GM23338 (cell line): ENCODE measurements around the gene SRRM2. TPM values are rescaled to one million over a fixed set of nuclear protein-coding genes. Genes with fewer than 3 reads are reported as not detected.

ENCODE experiments used
- ATAC-seq: fragments of 200-7000 bp; cut with Tn5 transposase; 3 replicates; pipeline ENCODE4 v1.9.1; 2020
- DNase-seq: peaks from one replicate; pipeline ENCODE4 v3.0.0-alpha.2; 2015; ENCODE audit warnings: low spot score
- H2AFZ ChIP-seq: fragments of 200-600 bp; sonication (generic); 2 replicates; pipeline ENCODE4 v1.8.0; 2016; ENCODE audit warnings: antibody characterized with exemption, mild to moderate bottlenecking, moderate library complexity
- H3F3A ChIP-seq: fragments of 200-600 bp; sonication (generic); replicated peaks from 2 replicates; pipeline ENCODE4 v1.8.0; 2017; ENCODE audit warnings: antibody characterized with exemption, mixed run types, low read depth
- H3K27ac ChIP-seq: fragments of 200-600 bp; sonication (generic); 2 replicates; pipeline ENCODE4 v1.6.1; 2016; ENCODE audit warnings: low read depth
- H3K27me3 ChIP-seq: fragments of 200-600 bp; sonication (generic); 2 replicates; pipeline ENCODE4 v1.8.0; 2016; ENCODE audit warnings: mild to moderate bottlenecking, mixed run types, moderate library complexity; ENCODE audit not compliant: insufficient read depth
- H3K36me3 ChIP-seq: fragments of 200-600 bp; sonication (generic); 2 replicates; pipeline ENCODE4 v1.8.0; 2016; ENCODE audit warnings: mild to moderate bottlenecking; ENCODE audit not compliant: insufficient read depth
- H3K4me1 ChIP-seq: fragments of 200-600 bp; sonication (generic); 2 replicates; pipeline ENCODE4 v1.8.0; 2016; ENCODE audit warnings: mild to moderate bottlenecking, moderate library complexity; ENCODE audit not compliant: insufficient read depth
- H3K4me2 ChIP-seq: fragments of 200-600 bp; sonication (generic); 2 replicates; pipeline ENCODE4 v1.7.1; 2017; ENCODE audit warnings: mixed run types
- H3K4me3 ChIP-seq: fragments of 200-600 bp; sonication (generic); 2 replicates; pipeline ENCODE4 v1.6.1; 2016; ENCODE audit warnings: mixed run types
- H3K79me2 ChIP-seq: fragments of 200-600 bp; sonication (generic); replicated peaks from 2 replicates; pipeline ENCODE4 v1.8.0; 2017; ENCODE audit warnings: mild to moderate bottlenecking; ENCODE audit not compliant: insufficient read depth
- H3K9me2 ChIP-seq: fragments of 200-600 bp; sonication (generic); 2 replicates; pipeline ENCODE4 v1.8.0; 2017; ENCODE audit not compliant: insufficient read depth
- H4K20me1 ChIP-seq: fragments of 200-600 bp; sonication (generic); replicated peaks from 2 replicates; pipeline ENCODE4 v1.8.0; 2017; ENCODE audit warnings: mild to moderate bottlenecking; ENCODE audit not compliant: insufficient read depth
- H3K27ac Mint-ChIP-seq: 2 replicates; pipeline ENCODE4 v1.8.0; 2020; ENCODE audit warnings: inconsistent platforms, mild to moderate bottlenecking, moderate library complexity, mixed read lengths
- H3K27me3 Mint-ChIP-seq: 3 replicates; pipeline ENCODE4 v1.8.0; 2022; ENCODE audit warnings: low read depth, mild to moderate bottlenecking, moderate library complexity, mixed read lengths, inconsistent platforms; ENCODE audit not compliant: insufficient read depth, poor library complexity
- H3K36me3 Mint-ChIP-seq: 3 replicates; pipeline ENCODE4 v1.8.0; 2021; ENCODE audit warnings: low read depth, mild to moderate bottlenecking, inconsistent platforms, moderate library complexity, mixed read lengths
- H3K4me1 Mint-ChIP-seq: 3 replicates; pipeline ENCODE4 v1.8.0; 2020; ENCODE audit warnings: mild to moderate bottlenecking, inconsistent platforms, mixed read lengths
- H3K4me3 Mint-ChIP-seq: 3 replicates; pipeline ENCODE4 v1.8.0; 2021; ENCODE audit warnings: moderate library complexity, mild to moderate bottlenecking, inconsistent platforms, mixed read lengths
- H3K9me3 Mint-ChIP-seq: 3 replicates; pipeline ENCODE4 v1.8.0; 2020; ENCODE audit warnings: moderate library complexity, mild to moderate bottlenecking, inconsistent platforms, mixed read lengths
- CREB1 ChIP-seq: fragments of 250-450 bp; sonication (Bioruptor Pico); IDR thresholded peaks from 2 replicates; pipeline ENCODE4 v1.5.0; 2020; ENCODE audit warnings: low read depth, mild to moderate bottlenecking, moderate library complexity
- ETS1 ChIP-seq: IDR thresholded peaks from 2 replicates; pipeline ENCODE4 v1.6.1; 2016; ENCODE audit warnings: antibody characterized with exemption
- EZH2 ChIP-seq: fragments of 200-600 bp; sonication (generic); IDR thresholded peaks from one replicate; pipeline ENCODE4 v1.8.0; 2017; ENCODE audit warnings: antibody characterized with exemption, mild to moderate bottlenecking, low read depth; ENCODE audit not compliant: unreplicated experiment
- EZH2phosphoT487 ChIP-seq: fragments of 200-600 bp; sonication (generic); IDR thresholded peaks from one replicate; pipeline ENCODE4 v1.8.1; 2018; ENCODE audit warnings: antibody characterized with exemption; ENCODE audit not compliant: unreplicated experiment
- JUNB ChIP-seq: IDR thresholded peaks from one replicate; pipeline ENCODE4 v1.6.1; 2016; ENCODE audit warnings: antibody characterized with exemption; ENCODE audit not compliant: unreplicated experiment
- NANOG ChIP-seq: IDR thresholded peaks from 2 replicates; pipeline ENCODE4 v1.6.1; 2016; ENCODE audit warnings: antibody characterized with exemption, borderline replicate concordance
- POLR2AphosphoS5 ChIP-seq: IDR thresholded peaks from 2 replicates; pipeline ENCODE4 v1.6.1; 2016; ENCODE audit warnings: antibody characterized with exemption, low read depth
- STAT1 ChIP-seq: IDR thresholded peaks from one replicate; pipeline ENCODE4 v1.6.1; 2016; ENCODE audit warnings: antibody characterized with exemption; ENCODE audit not compliant: unreplicated experiment
- ZNF114 ChIP-seq: fragments of 250-450 bp; sonication (Bioruptor Pico); IDR thresholded peaks from 2 replicates; pipeline ENCODE4 v1.5.0; 2020; ENCODE audit warnings: mild to moderate bottlenecking, moderate library complexity
- ZNF331 ChIP-seq: fragments of 250-450 bp; sonication (Bioruptor Pico); IDR thresholded peaks from 2 replicates; pipeline ENCODE4 v1.5.0; 2020; ENCODE audit warnings: low read depth, mild to moderate bottlenecking, moderate library complexity
- polyA plus RNA-seq: library from polyadenylated mRNA; unstranded; fragments of >200 nt; fragmentation: Nextera tagmentation; extraction: Ambion mirVana; gene quantifications from 2 replicates; pipeline ENCODE4 v1.2.1, GENCODE V29; 2016
- total RNA-seq: library from RNA; depleted of rRNA; stranded (reverse); fragments of >200 nt; shearing (Covaris generic); gene quantifications from 2 replicates; pipeline ENCODE4 v1.2.3, GENCODE V29; 2014
- TF ChIP-seq, protein P1 (sequence below), 2 experiments: fragments of 200-600 bp in 1 of 2; sonication (generic) in 1 of 2; conservative IDR thresholded peaks; 2 replicates each; pipeline versions ENCODE4 v1.5.1 to v1.6.1; 2016 to 2017; ENCODE audit warnings: antibody characterized with exemption in 2 of 2, low read depth in 2 of 2, mild to moderate bottlenecking in 2 of 2, moderate library complexity in 1 of 2
- TF ChIP-seq, protein P2 (sequence below): fragments of 250-450 bp; sonication (Bioruptor Pico); IDR thresholded peaks from 2 replicates; pipeline ENCODE4 v1.5.0; 2020; ENCODE audit warnings: mild to moderate bottlenecking, moderate library complexity

The SRRM2 gene
- total and polyA plus RNA-seq, 2 experiments from 2014 or later = 308 to 893 TPM

DNA sequence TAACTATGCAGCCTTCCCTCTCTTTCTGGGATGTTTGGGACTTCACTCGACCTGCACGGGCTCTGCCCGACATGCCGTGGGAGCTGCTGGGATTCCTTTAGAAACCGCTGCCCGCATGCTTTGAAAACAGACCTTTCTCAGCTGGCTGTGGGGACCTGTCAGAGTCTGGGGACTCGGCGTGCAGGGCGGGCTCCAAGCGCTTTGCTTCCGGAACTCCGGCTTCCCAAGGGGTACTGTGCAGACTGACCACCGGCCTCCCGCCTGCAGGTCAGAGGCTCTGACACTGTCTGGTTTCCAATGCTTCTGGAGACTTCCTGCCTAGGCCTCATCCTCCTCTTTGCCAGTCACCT is 44.2 kb upstream of the SRRM2 start:
- H3K27ac Mint-ChIP-seq = no peak overlapping the region
- Histone ChIP-seq H3K79me2 (no peaks in the 10 kb centered on the region), H3K27me3 (no peaks in the 10 kb centered on the region), H3K4me1 (no peaks in the 10 kb centered on the region), H3K36me3 (0 out of 2 replicates have a peak, but pooled peaks cover 5% of the 10 kb centered on the region), H2AFZ (no peak overlapping the region), H3K4me2 (no peak overlapping the region), H3K27ac (no peak overlapping the region), H3K4me3 (no peak overlapping the region), H4K20me1 (no peaks in the 10 kb centered on the region; the same call in 1 of the 2 replicates), H3K9me2 (no peaks in the 10 kb centered on the region), H3F3A (no peaks in the 10 kb centered on the region; the same call in 1 of the 2 replicates)
- TF ChIP-seq POLR2AphosphoS5 = no peak
- H3K4me3 Mint-ChIP-seq = no peak overlapping the region
- peaks cover 12% of the 10 kb centered on the region; the same call in 2 of the 3 replicates for H3K36me3 Mint-ChIP-seq
- DNase-seq = no peak
- H3K4me1 Mint-ChIP-seq = no peaks in the 10 kb centered on the region
- H3K27me3 Mint-ChIP-seq = peaks cover 8% of the 10 kb centered on the region
- no peaks in the 10 kb centered on the region for H3K9me3 Mint-ChIP-seq
- ATAC-seq = no peak

GRCh38 chr16:2708955-2709587 is 43.4 kb upstream of the SRRM2 start:
- H3K9me2 ChIP-seq = no peaks in the 10 kb centered on the region
- no peaks in the 10 kb centered on the region; the same call in 1 of the 2 replicates for H3F3A ChIP-seq
- Mint-ChIP-seq H3K36me3 (peaks cover 12% of the 10 kb centered on the region; the same call in 2 of the 3 replicates), H3K9me3 (no peaks in the 10 kb centered on the region), H3K27ac (no peak overlapping the region), H3K27me3 (peaks cover 8% of the 10 kb centered on the region), H3K4me3 (no peak overlapping the region), H3K4me1 (no peaks in the 10 kb centered on the region)
- H3K27ac ChIP-seq = no peak overlapping the region
- ATAC-seq (no peak), DNase-seq (no peak)
- H2AFZ ChIP-seq = no peak overlapping the region
- no peaks in the 10 kb centered on the region; the same call in 1 of the 2 replicates for H4K20me1 ChIP-seq
- H3K4me1 ChIP-seq = no peaks in the 10 kb centered on the region
- no peaks in the 10 kb centered on the region for H3K27me3 ChIP-seq
- 0 out of 2 replicates have a peak, but pooled peaks cover 5% of the 10 kb centered on the region for H3K36me3 ChIP-seq
- H3K79me2 ChIP-seq = no peaks in the 10 kb centered on the region
- no peak overlapping the region for H3K4me2 ChIP-seq
- no peak overlapping the region for H3K4me3 ChIP-seq
- TF ChIP-seq EZH2 = no peak
- no peak for TF ChIP-seq NANOG
- TF ChIP-seq, protein P1, sequence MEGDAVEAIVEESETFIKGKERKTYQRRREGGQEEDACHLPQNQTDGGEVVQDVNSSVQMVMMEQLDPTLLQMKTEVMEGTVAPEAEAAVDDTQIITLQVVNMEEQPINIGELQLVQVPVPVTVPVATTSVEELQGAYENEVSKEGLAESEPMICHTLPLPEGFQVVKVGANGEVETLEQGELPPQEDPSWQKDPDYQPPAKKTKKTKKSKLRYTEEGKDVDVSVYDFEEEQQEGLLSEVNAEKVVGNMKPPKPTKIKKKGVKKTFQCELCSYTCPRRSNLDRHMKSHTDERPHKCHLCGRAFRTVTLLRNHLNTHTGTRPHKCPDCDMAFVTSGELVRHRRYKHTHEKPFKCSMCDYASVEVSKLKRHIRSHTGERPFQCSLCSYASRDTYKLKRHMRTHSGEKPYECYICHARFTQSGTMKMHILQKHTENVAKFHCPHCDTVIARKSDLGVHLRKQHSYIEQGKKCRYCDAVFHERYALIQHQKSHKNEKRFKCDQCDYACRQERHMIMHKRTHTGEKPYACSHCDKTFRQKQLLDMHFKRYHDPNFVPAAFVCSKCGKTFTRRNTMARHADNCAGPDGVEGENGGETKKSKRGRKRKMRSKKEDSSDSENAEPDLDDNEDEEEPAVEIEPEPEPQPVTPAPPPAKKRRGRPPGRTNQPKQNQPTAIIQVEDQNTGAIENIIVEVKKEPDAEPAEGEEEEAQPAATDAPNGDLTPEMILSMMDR (conservative IDR thresholded peaks at IDR 0.05; ENCODE audit: low read depth in 2 of 2) = no peak
- TF ChIP-seq ZNF114 (CRISPR knock-in tag) = no peak
- TF ChIP-seq ETS1 = no peak
- no peak for TF ChIP-seq CREB1 (CRISPR knock-in tag)
- no peak for TF ChIP-seq STAT1
- no peak for TF ChIP-seq POLR2AphosphoS5
- no peak for TF ChIP-seq JUNB
- no peak for TF ChIP-seq ZNF331
- no peak for TF ChIP-seq EZH2phosphoT487
- TF ChIP-seq, protein P2, sequence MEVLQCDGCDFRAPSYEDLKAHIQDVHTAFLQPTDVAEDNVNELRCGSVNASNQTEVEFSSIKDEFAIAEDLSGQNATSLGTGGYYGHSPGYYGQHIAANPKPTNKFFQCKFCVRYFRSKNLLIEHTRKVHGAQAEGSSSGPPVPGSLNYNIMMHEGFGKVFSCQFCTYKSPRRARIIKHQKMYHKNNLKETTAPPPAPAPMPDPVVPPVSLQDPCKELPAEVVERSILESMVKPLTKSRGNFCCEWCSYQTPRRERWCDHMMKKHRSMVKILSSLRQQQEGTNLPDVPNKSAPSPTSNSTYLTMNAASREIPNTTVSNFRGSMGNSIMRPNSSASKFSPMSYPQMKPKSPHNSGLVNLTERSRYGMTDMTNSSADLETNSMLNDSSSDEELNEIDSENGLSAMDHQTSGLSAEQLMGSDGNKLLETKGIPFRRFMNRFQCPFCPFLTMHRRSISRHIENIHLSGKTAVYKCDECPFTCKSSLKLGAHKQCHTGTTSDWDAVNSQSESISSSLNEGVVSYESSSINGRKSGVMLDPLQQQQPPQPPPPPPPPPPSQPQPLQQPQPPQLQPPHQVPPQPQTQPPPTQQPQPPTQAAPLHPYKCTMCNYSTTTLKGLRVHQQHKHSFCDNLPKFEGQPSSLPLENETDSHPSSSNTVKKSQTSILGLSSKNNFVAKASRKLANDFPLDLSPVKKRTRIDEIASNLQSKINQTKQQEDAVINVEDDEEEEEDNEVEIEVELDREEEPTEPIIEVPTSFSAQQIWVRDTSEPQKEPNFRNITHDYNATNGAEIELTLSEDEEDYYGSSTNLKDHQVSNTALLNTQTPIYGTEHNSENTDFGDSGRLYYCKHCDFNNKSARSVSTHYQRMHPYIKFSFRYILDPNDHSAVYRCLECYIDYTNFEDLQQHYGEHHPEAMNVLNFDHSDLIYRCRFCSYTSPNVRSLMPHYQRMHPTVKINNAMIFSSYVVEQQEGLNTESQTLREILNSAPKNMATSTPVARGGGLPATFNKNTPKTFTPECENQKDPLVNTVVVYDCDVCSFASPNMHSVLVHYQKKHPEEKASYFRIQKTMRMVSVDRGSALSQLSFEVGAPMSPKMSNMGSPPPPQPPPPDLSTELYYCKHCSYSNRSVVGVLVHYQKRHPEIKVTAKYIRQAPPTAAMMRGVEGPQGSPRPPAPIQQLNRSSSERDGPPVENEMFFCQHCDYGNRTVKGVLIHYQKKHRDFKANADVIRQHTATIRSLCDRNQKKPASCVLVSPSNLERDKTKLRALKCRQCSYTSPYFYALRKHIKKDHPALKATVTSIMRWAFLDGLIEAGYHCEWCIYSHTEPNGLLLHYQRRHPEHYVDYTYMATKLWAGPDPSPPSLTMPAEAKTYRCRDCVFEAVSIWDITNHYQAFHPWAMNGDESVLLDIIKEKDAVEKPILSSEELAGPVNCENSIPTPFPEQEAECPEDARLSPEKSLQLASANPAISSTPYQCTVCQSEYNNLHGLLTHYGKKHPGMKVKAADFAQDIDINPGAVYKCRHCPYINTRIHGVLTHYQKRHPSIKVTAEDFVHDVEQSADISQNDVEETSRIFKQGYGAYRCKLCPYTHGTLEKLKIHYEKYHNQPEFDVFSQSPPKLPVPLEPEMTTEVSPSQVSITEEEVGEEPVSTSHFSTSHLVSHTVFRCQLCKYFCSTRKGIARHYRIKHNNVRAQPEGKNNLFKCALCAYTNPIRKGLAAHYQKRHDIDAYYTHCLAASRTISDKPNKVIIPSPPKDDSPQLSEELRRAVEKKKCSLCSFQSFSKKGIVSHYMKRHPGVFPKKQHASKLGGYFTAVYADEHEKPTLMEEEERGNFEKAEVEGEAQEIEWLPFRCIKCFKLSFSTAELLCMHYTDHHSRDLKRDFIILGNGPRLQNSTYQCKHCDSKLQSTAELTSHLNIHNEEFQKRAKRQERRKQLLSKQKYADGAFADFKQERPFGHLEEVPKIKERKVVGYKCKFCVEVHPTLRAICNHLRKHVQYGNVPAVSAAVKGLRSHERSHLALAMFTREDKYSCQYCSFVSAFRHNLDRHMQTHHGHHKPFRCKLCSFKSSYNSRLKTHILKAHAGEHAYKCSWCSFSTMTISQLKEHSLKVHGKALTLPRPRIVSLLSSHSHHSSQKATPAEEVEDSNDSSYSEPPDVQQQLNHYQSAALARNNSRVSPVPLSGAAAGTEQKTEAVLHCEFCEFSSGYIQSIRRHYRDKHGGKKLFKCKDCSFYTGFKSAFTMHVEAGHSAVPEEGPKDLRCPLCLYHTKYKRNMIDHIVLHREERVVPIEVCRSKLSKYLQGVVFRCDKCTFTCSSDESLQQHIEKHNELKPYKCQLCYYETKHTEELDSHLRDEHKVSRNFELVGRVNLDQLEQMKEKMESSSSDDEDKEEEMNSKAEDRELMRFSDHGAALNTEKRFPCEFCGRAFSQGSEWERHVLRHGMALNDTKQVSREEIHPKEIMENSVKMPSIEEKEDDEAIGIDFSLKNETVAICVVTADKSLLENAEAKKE = no peak
